Upper lobe of right lung (tissue), 1 donor: Measurements from ENCODE around the gene BARX2. TPM values are rescaled to one million over a fixed set of nuclear protein-coding genes. Genes with fewer than 3 reads are reported as not detected.

Source experiments
- ATAC-seq: fragments of 200-7000 bp; cut with Tn5 transposase; one replicate; pipeline ENCODE4 v1.9.1; 2020; ENCODE audit warnings: mild to moderate bottlenecking, moderate library complexity
- DNase-seq: peaks from one replicate; pipeline ENCODE4 v3.0.0-alpha.2; 2020
- H3K27ac ChIP-seq: fragments of 200-600 bp; one replicate; pipeline ENCODE4 v1.8.0; 2022
- H3K27me3 ChIP-seq: fragments of 200-600 bp; one replicate; pipeline ENCODE4 v1.8.0; 2022; ENCODE audit warnings: mild to moderate bottlenecking
- H3K36me3 ChIP-seq: fragments of 200-600 bp; one replicate; pipeline ENCODE4 v1.8.0; 2022
- H3K4me1 ChIP-seq: fragments of 200-600 bp; one replicate; pipeline ENCODE4 v1.8.0; 2022
- H3K4me3 ChIP-seq: fragments of 200-600 bp; one replicate; pipeline ENCODE4 v1.8.0; 2022; ENCODE audit warnings: mild to moderate bottlenecking
- H3K9me3 ChIP-seq: fragments of 200-600 bp; one replicate; pipeline ENCODE4 v1.8.0; 2022
- intact Hi-C: fragments of 100-400 bp; cut with DNase I; formaldehyde crosslinking; loops from one replicate; pipeline ENCODE4 v1.11.0; 2022
- total RNA-seq: library from RNA; stranded (reverse); fragmentation: NEBNext Ultra II Directional; extraction: Animal tissue kit (Norgen Biotek cat#: 25700); gene quantifications from one replicate; pipeline ENCODE4 v1.2.1, GENCODE V29; 2021
- TF ChIP-seq, protein P1 (sequence below): fragments of 200-600 bp; IDR thresholded peaks from one replicate; pipeline ENCODE4 v1.8.0; 2022; ENCODE audit warnings: antibody characterized with exemption
- donor health status: DM: no; HTN: yes; CAD: no; lungs with severe emphysema.

Gene BARX2
- total RNA-seq, 1 donor from 2014 or later: not detected

DNA sequence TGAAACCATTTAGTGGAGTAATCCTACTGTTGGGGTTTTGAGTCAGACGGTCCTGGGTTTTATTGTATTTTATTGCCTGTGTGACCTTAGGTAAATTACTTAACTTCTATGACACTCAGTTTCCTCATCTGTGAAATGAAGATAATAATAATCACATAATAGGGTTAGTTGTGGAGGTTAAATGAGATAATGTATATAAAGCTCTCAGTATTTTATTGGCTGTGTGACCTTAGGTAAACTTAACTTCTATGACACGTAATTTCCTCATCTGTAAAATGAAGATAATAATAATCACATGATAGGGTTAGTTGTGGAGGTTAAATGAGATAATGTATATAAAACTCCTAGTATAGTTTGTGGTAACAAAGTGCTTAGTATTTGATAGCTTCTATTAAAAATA lies 13.2 kb downstream of the BARX2 start:
- Histone ChIP-seq H3K9me3 (no peaks in the 10 kb centered on the region), H3K27ac (no peak overlapping the region), H3K4me1 (no peaks in the 10 kb centered on the region), H3K36me3 (no peaks in the 10 kb centered on the region), H3K4me3 (no peak overlapping the region), H3K27me3 (peaks cover 18% of the 10 kb centered on the region)
- DNase-seq: no peak
- no peak for ATAC-seq
- intact Hi-C loops: no loop called here
- TF ChIP-seq, protein P1, sequence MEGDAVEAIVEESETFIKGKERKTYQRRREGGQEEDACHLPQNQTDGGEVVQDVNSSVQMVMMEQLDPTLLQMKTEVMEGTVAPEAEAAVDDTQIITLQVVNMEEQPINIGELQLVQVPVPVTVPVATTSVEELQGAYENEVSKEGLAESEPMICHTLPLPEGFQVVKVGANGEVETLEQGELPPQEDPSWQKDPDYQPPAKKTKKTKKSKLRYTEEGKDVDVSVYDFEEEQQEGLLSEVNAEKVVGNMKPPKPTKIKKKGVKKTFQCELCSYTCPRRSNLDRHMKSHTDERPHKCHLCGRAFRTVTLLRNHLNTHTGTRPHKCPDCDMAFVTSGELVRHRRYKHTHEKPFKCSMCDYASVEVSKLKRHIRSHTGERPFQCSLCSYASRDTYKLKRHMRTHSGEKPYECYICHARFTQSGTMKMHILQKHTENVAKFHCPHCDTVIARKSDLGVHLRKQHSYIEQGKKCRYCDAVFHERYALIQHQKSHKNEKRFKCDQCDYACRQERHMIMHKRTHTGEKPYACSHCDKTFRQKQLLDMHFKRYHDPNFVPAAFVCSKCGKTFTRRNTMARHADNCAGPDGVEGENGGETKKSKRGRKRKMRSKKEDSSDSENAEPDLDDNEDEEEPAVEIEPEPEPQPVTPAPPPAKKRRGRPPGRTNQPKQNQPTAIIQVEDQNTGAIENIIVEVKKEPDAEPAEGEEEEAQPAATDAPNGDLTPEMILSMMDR: no peak

DNA sequence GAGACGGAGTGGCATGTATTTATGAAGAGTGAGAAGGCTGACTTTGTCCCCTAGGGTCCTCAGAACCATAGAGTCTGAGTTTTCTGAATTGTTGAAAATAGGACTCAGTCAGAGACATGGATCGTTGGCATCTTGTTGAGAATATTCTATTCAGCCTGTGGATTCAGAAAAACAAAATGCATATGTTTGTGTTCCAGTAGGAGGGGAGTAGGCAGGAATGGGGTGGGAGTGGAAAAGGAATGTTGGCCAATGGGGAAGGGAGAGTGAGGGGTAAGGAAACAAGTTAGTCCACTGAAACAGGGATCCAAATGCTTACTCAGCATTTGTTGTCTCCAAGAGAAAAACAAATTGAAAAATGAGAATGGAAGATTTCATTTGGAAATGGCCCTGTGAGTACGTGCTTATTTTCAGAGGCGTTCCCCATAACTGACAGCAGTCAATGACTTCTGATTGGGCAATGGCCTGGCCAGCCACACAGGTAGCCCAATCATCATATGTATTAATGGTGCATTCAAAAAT lies 14.7 kb downstream of the BARX2 start:
- H3K4me1 ChIP-seq: no peaks in the 10 kb centered on the region
- DNase-seq (no peak), ATAC-seq (no peak)
- intact Hi-C loops: no loop called here
- TF ChIP-seq, protein P1: no peak
- no peak overlapping the region for H3K27ac ChIP-seq
- no peaks in the 10 kb centered on the region for H3K9me3 ChIP-seq
- H3K36me3 ChIP-seq: no peaks in the 10 kb centered on the region
- peaks cover 12% of the 10 kb centered on the region for H3K27me3 ChIP-seq
- no peak overlapping the region for H3K4me3 ChIP-seq

DNA sequence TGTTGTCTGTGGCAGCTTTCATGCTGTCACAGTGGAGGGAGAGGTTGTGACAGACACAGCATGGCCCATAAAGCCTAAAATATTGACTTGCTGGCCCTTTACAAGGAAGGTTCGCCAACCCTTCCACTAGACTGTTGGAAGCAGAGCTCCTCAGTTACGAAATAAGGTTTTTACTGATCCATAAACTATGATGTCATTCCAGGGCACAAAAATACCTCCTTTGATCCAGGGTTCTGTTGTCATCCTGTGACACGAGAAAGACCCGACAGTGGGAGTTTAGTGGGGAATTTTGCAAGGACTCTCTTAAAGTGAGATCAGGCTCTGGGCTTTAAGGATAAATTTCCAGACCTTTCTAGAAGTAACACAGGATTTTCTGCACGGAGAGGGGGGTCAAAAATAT lies 15.7 kb downstream of the BARX2 start:
- Histone ChIP-seq H3K4me1 (no peaks in the 10 kb centered on the region), H3K27ac (no peak overlapping the region), H3K4me3 (no peak overlapping the region), H3K36me3 (no peaks in the 10 kb centered on the region), H3K27me3 (peaks cover 17% of the 10 kb centered on the region), H3K9me3 (no peaks in the 10 kb centered on the region)
- intact Hi-C loops: no loop called here
- ATAC-seq (no peak), DNase-seq (no peak)
- TF ChIP-seq, protein P1: no peak

- peak; percentile 13 for ATAC-seq
- no peaks in the 10 kb centered on the region for H3K36me3 ChIP-seq
Observed at GRCh38 chr11:129391821-129392220, 16.2 kb downstream of the BARX2 start.

GRCh38 chr11:129392995-129393394 lies 17.3 kb downstream of the BARX2 start:
- intact Hi-C loops: no loop called here
- DNase-seq (no peak), ATAC-seq (no peak)
- Histone ChIP-seq H3K9me3 (no peaks in the 10 kb centered on the region), H3K4me3 (no peak overlapping the region), H3K36me3 (no peaks in the 10 kb centered on the region), H3K4me1 (no peaks in the 10 kb centered on the region), H3K27me3 (peaks cover 17% of the 10 kb centered on the region), H3K27ac (no peak overlapping the region)
- TF ChIP-seq, protein P1: no peak

More at GRCh38 chr11:129391821-129392220, 16.2 kb downstream of the BARX2 start:
- TF ChIP-seq, protein P1: no peak
- Histone ChIP-seq H3K9me3 (no peaks in the 10 kb centered on the region), H3K27me3 (peaks cover 17% of the 10 kb centered on the region), H3K4me3 (no peak overlapping the region), H3K27ac (no peak overlapping the region), H3K4me1 (no peaks in the 10 kb centered on the region)
- intact Hi-C loops: no loop called here
- DNase-seq: no peak

GRCh38 chr11:129394709-129395108 lies 19.1 kb downstream of the BARX2 start:
- Histone ChIP-seq H3K36me3 (no peaks in the 10 kb centered on the region), H3K4me1 (no peaks in the 10 kb centered on the region), H3K27ac (no peak overlapping the region), H3K27me3 (peaks cover 6% of the 10 kb centered on the region), H3K9me3 (no peaks in the 10 kb centered on the region), H3K4me3 (no peak overlapping the region)
- DNase-seq (no peak), ATAC-seq (no peak)
- intact Hi-C loops: no loop called here
- TF ChIP-seq, protein P1: no peak
